Vagina (tissue), 2 donors: Measurements from ENCODE around the gene C10orf105. TPM values are rescaled to one million over a fixed set of nuclear protein-coding genes. Genes with fewer than 3 reads are reported as not detected.

Source experiments
- DNase-seq, 2 donors: peaks; one replicate each; pipeline ENCODE4 v3.0.0-alpha.2; 2017; ENCODE audit errors: extremely low spot score in 2 of 2
- H3K27ac ChIP-seq: fragments of 200-600 bp; sonication (generic); one replicate; pipeline ENCODE4 v1.5.1; 2019
- H3K27me3 ChIP-seq: fragments of 200-600 bp; sonication (generic); one replicate; pipeline ENCODE4 v1.5.1; 2019
- H3K36me3 ChIP-seq, 2 donors: fragments of 200-600 bp; sonication (generic); one replicate each; pipeline ENCODE4 v1.5.1; 2017 to 2019
- H3K4me1 ChIP-seq: fragments of 200-600 bp; sonication (generic); one replicate; pipeline ENCODE4 v1.5.1; 2019
- H3K4me3 ChIP-seq, 2 donors: fragments of 200-600 bp; sonication (generic); 1 replicate in 1 of 2; 2 replicates in 1 of 2; pipeline ENCODE4 v1.5.1; 2016 to 2019
- H3K9me3 ChIP-seq: fragments of 200-600 bp; sonication (generic); one replicate; pipeline ENCODE4 v1.5.1; 2019
- POLR2A ChIP-seq, 2 donors: fragments of 450-650 bp; IDR thresholded peaks; one replicate each; pipeline ENCODE4 v1.6.1; 2017; ENCODE audit warnings: antibody characterized with exemption in 2 of 2, mild to moderate bottlenecking in 2 of 2, moderate library complexity in 2 of 2
- POLR2AphosphoS5 ChIP-seq, 2 donors: sonication (generic); formaldehyde crosslinking; IDR thresholded peaks; one replicate each; pipeline ENCODE4 v1.9.0; 2017; ENCODE audit warnings: antibody characterized with exemption in 2 of 2, mild to moderate bottlenecking in 2 of 2, low read depth in 1 of 2; ENCODE audit not compliant: insufficient read depth in 1 of 2
- intact Hi-C: fragments of 100-400 bp; cut with DNase I; formaldehyde crosslinking; loops from one replicate; pipeline ENCODE4 v1.15.1; 2023
- total RNA-seq: library from RNA; depleted of rRNA; stranded (reverse); fragments of >200 nt; gene quantifications from one replicate; pipeline ENCODE4 v1.2.3, GENCODE V29; 2016
- TF ChIP-seq, protein P1 (sequence below), 3 experiments: fragments of 450-650 bp in 2 of 3; fragments of 200-600 bp in 1 of 3; sonication (generic) in 1 of 3; IDR thresholded peaks; one replicate each; pipeline ENCODE4 v1.5.1; 2017 to 2019; ENCODE audit warnings: antibody characterized with exemption in 3 of 3, mild to moderate bottlenecking in 2 of 3, moderate library complexity in 2 of 3

C10orf105 gene
- total RNA-seq, 1 donor from 2014 or later = 0.49 TPM

DNA sequence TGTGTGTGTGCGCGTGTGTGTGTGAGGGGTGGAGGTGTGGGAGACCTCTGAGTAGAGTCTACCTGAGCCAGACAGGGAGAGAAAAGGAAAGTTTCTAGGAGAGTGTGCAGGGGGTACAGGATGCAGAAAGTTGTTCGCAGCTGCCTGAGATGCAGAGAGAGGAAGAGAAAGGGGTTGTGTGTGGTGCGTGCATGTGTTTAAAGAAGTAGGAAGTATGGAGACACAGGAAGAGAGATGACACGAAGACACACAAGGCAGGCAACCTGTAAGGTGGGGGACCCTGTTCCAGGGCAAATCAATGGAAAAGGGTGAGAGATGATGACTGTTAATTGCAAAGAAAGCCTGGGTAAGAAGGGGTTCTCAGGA lies 52.2 kb downstream of the C10orf105 start:
- DNase-seq = no peak
- no peaks in the 10 kb centered on the region for H3K36me3 ChIP-seq
- intact Hi-C loops = no loop called here
- H3K27me3 ChIP-seq = no peaks in the 10 kb centered on the region
- H3K4me3 ChIP-seq = no peak overlapping the region
- no peak overlapping the region for H3K27ac ChIP-seq
- no peak for TF ChIP-seq POLR2A (IDR thresholded peaks at IDR 0.05)
- TF ChIP-seq, protein P1, sequence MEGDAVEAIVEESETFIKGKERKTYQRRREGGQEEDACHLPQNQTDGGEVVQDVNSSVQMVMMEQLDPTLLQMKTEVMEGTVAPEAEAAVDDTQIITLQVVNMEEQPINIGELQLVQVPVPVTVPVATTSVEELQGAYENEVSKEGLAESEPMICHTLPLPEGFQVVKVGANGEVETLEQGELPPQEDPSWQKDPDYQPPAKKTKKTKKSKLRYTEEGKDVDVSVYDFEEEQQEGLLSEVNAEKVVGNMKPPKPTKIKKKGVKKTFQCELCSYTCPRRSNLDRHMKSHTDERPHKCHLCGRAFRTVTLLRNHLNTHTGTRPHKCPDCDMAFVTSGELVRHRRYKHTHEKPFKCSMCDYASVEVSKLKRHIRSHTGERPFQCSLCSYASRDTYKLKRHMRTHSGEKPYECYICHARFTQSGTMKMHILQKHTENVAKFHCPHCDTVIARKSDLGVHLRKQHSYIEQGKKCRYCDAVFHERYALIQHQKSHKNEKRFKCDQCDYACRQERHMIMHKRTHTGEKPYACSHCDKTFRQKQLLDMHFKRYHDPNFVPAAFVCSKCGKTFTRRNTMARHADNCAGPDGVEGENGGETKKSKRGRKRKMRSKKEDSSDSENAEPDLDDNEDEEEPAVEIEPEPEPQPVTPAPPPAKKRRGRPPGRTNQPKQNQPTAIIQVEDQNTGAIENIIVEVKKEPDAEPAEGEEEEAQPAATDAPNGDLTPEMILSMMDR (IDR thresholded peaks at IDR 0.05) = no peak
- no peak for TF ChIP-seq POLR2AphosphoS5 (IDR thresholded peaks at IDR 0.05; ENCODE audit: insufficient read depth in 1 of 2, low read depth in 1 of 2)
- H3K4me1 ChIP-seq = no peaks in the 10 kb centered on the region
- H3K9me3 ChIP-seq = no peaks in the 10 kb centered on the region

DNA sequence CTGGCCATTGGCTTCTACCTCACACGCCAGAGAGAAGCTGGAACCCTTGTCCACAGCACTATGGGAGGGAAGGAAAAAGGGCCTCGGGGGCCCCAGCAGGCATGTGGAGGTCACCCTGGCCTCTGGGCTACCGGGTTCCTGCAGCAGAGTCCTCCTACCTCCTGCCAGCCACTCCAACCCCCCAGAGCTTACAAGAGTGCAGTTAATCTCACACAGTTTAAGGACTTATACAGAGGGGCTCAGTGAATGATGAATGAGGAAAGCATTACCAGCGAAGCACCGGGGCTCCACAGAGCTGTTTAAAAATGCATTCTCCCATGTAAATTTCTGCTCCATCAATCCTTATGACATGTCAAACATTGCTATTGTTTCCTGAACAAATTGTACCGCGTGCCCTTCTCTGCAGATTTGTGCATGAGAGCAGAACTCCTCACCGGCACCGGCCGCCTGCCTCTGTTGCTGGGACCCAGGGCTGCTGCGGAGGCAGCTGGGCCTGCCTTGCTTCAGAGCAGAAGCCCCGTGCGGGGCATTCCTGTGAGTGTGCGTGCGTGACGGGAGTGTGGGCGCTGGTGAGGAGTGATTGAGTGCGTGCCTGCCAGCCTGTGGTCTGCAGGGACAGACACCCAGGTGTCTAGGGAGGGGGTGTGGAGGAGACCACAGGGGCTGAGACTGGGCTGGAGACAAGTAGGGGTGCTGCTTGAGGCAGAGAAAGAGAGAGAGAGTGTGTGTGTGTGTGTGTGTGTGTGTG lies 52.8 kb downstream of the C10orf105 start:
- Histone ChIP-seq H3K4me1 (no peaks in the 10 kb centered on the region), H3K9me3 (no peaks in the 10 kb centered on the region), H3K4me3 (no peak overlapping the region), H3K27ac (no peak overlapping the region), H3K27me3 (no peaks in the 10 kb centered on the region), H3K36me3 (no peaks in the 10 kb centered on the region)
- TF ChIP-seq POLR2A (IDR thresholded peaks at IDR 0.05) = no peak
- no peak for TF ChIP-seq POLR2AphosphoS5 (IDR thresholded peaks at IDR 0.05; ENCODE audit: insufficient read depth in 1 of 2, low read depth in 1 of 2)
- TF ChIP-seq, protein P1 (IDR thresholded peaks at IDR 0.05) = no peak
- intact Hi-C loops = no loop called here
- no peak for DNase-seq

DNA sequence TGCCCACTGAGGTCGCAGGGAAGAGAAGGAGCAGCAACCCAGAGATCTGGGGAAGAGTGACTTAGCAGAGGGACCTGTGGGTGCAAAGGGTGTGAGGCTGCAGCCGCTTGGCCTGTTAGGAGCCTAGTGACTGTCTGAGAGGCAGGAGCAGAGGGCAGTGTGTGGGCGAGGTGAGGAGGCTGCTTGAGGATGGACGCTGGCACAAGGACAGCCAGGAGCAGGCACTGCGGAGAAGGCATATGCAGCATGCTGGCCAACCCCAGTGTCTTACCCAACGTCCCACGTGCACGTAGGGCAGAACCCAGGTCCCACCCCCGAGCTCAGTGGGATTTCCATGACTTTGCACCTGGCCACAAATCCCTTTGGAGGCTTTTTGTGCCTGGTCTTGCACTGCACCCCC lies 54.1 kb downstream of the C10orf105 start:
- Histone ChIP-seq H3K27me3 (no peaks in the 10 kb centered on the region), H3K9me3 (no peaks in the 10 kb centered on the region), H3K36me3 (no peaks in the 10 kb centered on the region), H3K4me1 (no peaks in the 10 kb centered on the region), H3K27ac (no peak overlapping the region), H3K4me3 (no peak overlapping the region)
- no peak for DNase-seq
- TF ChIP-seq POLR2AphosphoS5 (IDR thresholded peaks at IDR 0.05; ENCODE audit: insufficient read depth in 1 of 2, low read depth in 1 of 2) (no peak), POLR2A (IDR thresholded peaks at IDR 0.05) (no peak)
- TF ChIP-seq, protein P1 (IDR thresholded peaks at IDR 0.05) = no peak
- intact Hi-C loops = no loop called here

DNA sequence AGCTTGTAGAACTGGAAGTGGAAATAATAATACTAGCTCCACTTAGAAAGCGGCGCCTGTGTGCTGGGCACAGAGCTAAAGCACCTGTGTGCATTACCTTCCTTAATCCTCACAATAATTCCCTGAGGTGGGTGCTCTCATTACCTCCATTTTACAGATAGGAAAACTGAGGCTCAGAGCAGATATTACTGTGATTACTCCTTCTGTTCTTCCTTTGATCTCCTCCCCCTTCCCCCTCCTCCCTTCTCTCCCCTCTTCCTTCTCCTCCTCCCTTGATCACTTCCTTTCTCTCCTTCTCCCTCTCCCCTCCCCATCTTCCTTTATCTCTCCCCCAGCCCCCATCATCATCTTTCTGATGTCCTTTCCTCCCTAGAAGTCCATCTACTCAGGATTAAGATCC lies 55.0 kb downstream of the C10orf105 start:
- Histone ChIP-seq H3K27ac (no peak overlapping the region), H3K4me3 (no peak overlapping the region), H3K9me3 (no peaks in the 10 kb centered on the region), H3K4me1 (no peaks in the 10 kb centered on the region), H3K27me3 (no peaks in the 10 kb centered on the region), H3K36me3 (no peaks in the 10 kb centered on the region)
- no peak for DNase-seq
- TF ChIP-seq POLR2AphosphoS5 (IDR thresholded peaks at IDR 0.05; ENCODE audit: insufficient read depth in 1 of 2, low read depth in 1 of 2) = no peak
- TF ChIP-seq, protein P1 (IDR thresholded peaks at IDR 0.05) = no peak
- TF ChIP-seq POLR2A (IDR thresholded peaks at IDR 0.05) = no peak
- intact Hi-C loops = no loop called here

DNA sequence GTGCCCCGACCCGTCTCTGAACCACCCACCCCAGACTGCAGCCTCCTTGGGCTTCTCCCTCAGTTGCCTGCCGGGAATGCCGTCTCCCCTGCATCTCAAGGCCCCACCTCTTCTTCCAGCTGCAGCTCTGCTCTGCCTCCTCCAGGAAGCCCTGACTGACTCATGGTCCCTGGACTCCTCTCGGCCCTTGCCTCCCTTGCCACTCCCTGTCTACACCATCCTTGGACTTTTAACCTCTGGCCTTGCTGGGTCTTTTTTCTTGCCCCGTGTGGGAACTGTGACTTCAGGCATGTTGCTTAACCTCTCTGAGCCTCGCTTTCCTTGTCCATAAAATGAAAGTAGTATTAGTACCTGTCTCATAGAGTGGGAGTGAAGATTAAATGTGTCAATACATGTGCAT lies 56.3 kb downstream of the C10orf105 start:
- H3K9me3 ChIP-seq = no peaks in the 10 kb centered on the region
- no peak overlapping the region for H3K27ac ChIP-seq
- intact Hi-C loops = no loop called here
- H3K4me1 ChIP-seq = no peaks in the 10 kb centered on the region
- TF ChIP-seq, protein P1 (IDR thresholded peaks at IDR 0.05) = no peak
- no peak for TF ChIP-seq POLR2AphosphoS5 (IDR thresholded peaks at IDR 0.05; ENCODE audit: insufficient read depth in 1 of 2, low read depth in 1 of 2)
- TF ChIP-seq POLR2A (IDR thresholded peaks at IDR 0.05) = no peak
- no peak for DNase-seq
- H3K27me3 ChIP-seq = no peaks in the 10 kb centered on the region
- no peaks in the 10 kb centered on the region for H3K36me3 ChIP-seq
- H3K4me3 ChIP-seq = no peak overlapping the region
